ENCODE results near the gene AKT2.

The AKT2 gene

GRCh38 chr19:40229926-40230417, 55.2 kb downstream of the AKT2 start:
- no peak for ATAC-seq (ENCODE audit: insufficient read depth, low read depth)
- Histone ChIP-seq H3K9me3 (ENCODE audit: insufficient read depth, low read length, severe bottlenecking) (no peaks in the 10 kb centered on the region), H3K4me2 (ENCODE audit: insufficient read depth, low read length) (no peak overlapping the region), H3K36me3 (ENCODE audit: insufficient read depth, low read length) (peaks cover 25% of the 10 kb centered on the region), H3K79me2 (ENCODE audit: insufficient read depth, low read length) (no peaks in the 10 kb centered on the region), H3K27ac (ENCODE audit: low read length) (no peak overlapping the region), H3K4me1 (ENCODE audit: insufficient read depth, low read length) (no peaks in the 10 kb centered on the region), H3K27me3 (ENCODE audit: insufficient read depth, low read length, poor library complexity) (no peaks in the 10 kb centered on the region), H3K9ac (ENCODE audit: low read depth, low read length) (no peak overlapping the region), H4K20me1 (ENCODE audit: insufficient read depth, low read length) (0 out of 2 replicates have a peak, but pooled peaks cover 6% of the 10 kb centered on the region), H2AFZ (ENCODE audit: low read depth, low read length) (no peak overlapping the region), H3K4me3 (ENCODE audit: low read depth in 1 of 2, low read length in 2 of 2) (no peak overlapping the region)
- DNase-seq: no peak
- no peak for TF ChIP-seq EZH2 (IDR thresholded peaks at IDR 0.05; ENCODE audit: borderline replicate concordance, low read depth, low read length, severe bottlenecking)

GRCh38 chr19:40229484-40229883, 55.7 kb downstream of the AKT2 start:
- H4K20me1 ChIP-seq (ENCODE audit: insufficient read depth, low read length): 0 out of 2 replicates have a peak, but pooled peaks cover 6% of the 10 kb centered on the region
- no peak overlapping the region for H3K27ac ChIP-seq (ENCODE audit: low read length)
- H3K9me3 ChIP-seq (ENCODE audit: insufficient read depth, low read length, severe bottlenecking): no peaks in the 10 kb centered on the region
- H2AFZ ChIP-seq (ENCODE audit: low read depth, low read length): no peak overlapping the region
- no peak overlapping the region for H3K4me3 ChIP-seq (ENCODE audit: low read depth in 1 of 2, low read length in 2 of 2)
- DNase-seq (no peak), ATAC-seq (ENCODE audit: insufficient read depth, low read depth) (0 out of 3 replicates have a peak, but pooled peaks have one; percentile 20)
- TF ChIP-seq CTCF (IDR thresholded peaks at IDR 0.05; ENCODE audit: borderline replicate concordance, extremely low read depth, low read length, poor library complexity, severe bottlenecking) (no peak), EZH2 (IDR thresholded peaks at IDR 0.05; ENCODE audit: borderline replicate concordance, low read depth, low read length, severe bottlenecking) (no peak)
- no peaks in the 10 kb centered on the region for H3K79me2 ChIP-seq (ENCODE audit: insufficient read depth, low read length)
- H3K27me3 ChIP-seq (ENCODE audit: insufficient read depth, low read length, poor library complexity): no peaks in the 10 kb centered on the region
- no peak overlapping the region for H3K4me2 ChIP-seq (ENCODE audit: insufficient read depth, low read length)
- H3K4me1 ChIP-seq (ENCODE audit: insufficient read depth, low read length): no peaks in the 10 kb centered on the region
- peaks cover 21% of the 10 kb centered on the region for H3K36me3 ChIP-seq (ENCODE audit: insufficient read depth, low read length)
- H3K9ac ChIP-seq (ENCODE audit: low read depth, low read length): no peak overlapping the region

- Histone ChIP-seq H3K36me3 (ENCODE audit: insufficient read depth, low read length) (peaks cover 14% of the 10 kb centered on the region), H3K9me3 (ENCODE audit: insufficient read depth, low read length, severe bottlenecking) (no peaks in the 10 kb centered on the region), H3K4me1 (ENCODE audit: insufficient read depth, low read length) (no peaks in the 10 kb centered on the region), H2AFZ (ENCODE audit: low read depth, low read length) (no peak overlapping the region), H3K27me3 (ENCODE audit: insufficient read depth, low read length, poor library complexity) (no peaks in the 10 kb centered on the region), H3K79me2 (ENCODE audit: insufficient read depth, low read length) (no peaks in the 10 kb centered on the region), H3K4me2 (ENCODE audit: insufficient read depth, low read length) (no peak overlapping the region), H4K20me1 (ENCODE audit: insufficient read depth, low read length) (0 out of 2 replicates have a peak, but pooled peaks cover 6% of the 10 kb centered on the region), H3K9ac (ENCODE audit: low read depth, low read length) (no peak overlapping the region), H3K4me3 (ENCODE audit: low read depth in 1 of 2, low read length in 2 of 2) (no peak overlapping the region), H3K27ac (ENCODE audit: low read length) (no peak overlapping the region)
- no peak for DNase-seq
- ATAC-seq (ENCODE audit: insufficient read depth, low read depth): no peak
- no peak for TF ChIP-seq CTCF (IDR thresholded peaks at IDR 0.05; ENCODE audit: borderline replicate concordance, extremely low read depth, low read length, poor library complexity, severe bottlenecking)
- TF ChIP-seq EZH2 (IDR thresholded peaks at IDR 0.05; ENCODE audit: borderline replicate concordance, low read depth, low read length, severe bottlenecking): no peak
Observed at GRCh38 chr19:40228863-40229262, 56.3 kb downstream of the AKT2 start.

GRCh38 chr19:40228346-40228745, 56.8 kb downstream of the AKT2 start:
- ATAC-seq (ENCODE audit: insufficient read depth, low read depth): no peak
- TF ChIP-seq EZH2 (IDR thresholded peaks at IDR 0.05; ENCODE audit: borderline replicate concordance, low read depth, low read length, severe bottlenecking) (no peak), CTCF (IDR thresholded peaks at IDR 0.05; ENCODE audit: borderline replicate concordance, extremely low read depth, low read length, poor library complexity, severe bottlenecking) (no peak)
- no peak overlapping the region for H3K27ac ChIP-seq (ENCODE audit: low read length)

More at GRCh38 chr19:40228346-40228745, 56.8 kb downstream of the AKT2 start:
- Histone ChIP-seq H3K9ac (ENCODE audit: low read depth, low read length) (no peak overlapping the region), H2AFZ (ENCODE audit: low read depth, low read length) (no peak overlapping the region), H3K79me2 (ENCODE audit: insufficient read depth, low read length) (no peaks in the 10 kb centered on the region), H4K20me1 (ENCODE audit: insufficient read depth, low read length) (0 out of 2 replicates have a peak, but pooled peaks cover 6% of the 10 kb centered on the region), H3K4me2 (ENCODE audit: insufficient read depth, low read length) (no peak overlapping the region), H3K27me3 (ENCODE audit: insufficient read depth, low read length, poor library complexity) (no peaks in the 10 kb centered on the region), H3K4me1 (ENCODE audit: insufficient read depth, low read length) (no peaks in the 10 kb centered on the region), H3K4me3 (ENCODE audit: low read depth in 1 of 2, low read length in 2 of 2) (no peak overlapping the region), H3K36me3 (ENCODE audit: insufficient read depth, low read length) (peaks cover 9% of the 10 kb centered on the region), H3K9me3 (ENCODE audit: insufficient read depth, low read length, severe bottlenecking) (no peaks in the 10 kb centered on the region)
- DNase-seq: no peak
